Upper lobe of left lung (tissue), 4 donors: ENCODE measurements around the gene PRCP.

Experiments
- CTCF ChIP-seq, 6 experiments: fragments of 450-650 bp in 4 of 6; fragments of 200-600 bp in 2 of 6; sonication (generic) in 2 of 6; IDR thresholded peaks; one replicate each; pipeline ENCODE4 v1.5.1; 2016 to 2019; ENCODE audit warnings: antibody characterized with exemption in 6 of 6
- POLR2AphosphoS5 ChIP-seq, 2 donors: sonication (generic); formaldehyde crosslinking; IDR thresholded peaks; one replicate each; pipeline ENCODE4 v1.5.1; 2017; ENCODE audit warnings: antibody characterized with exemption in 2 of 2

GRCh38 chr11:82872377-82873150 is 27.7 kb downstream of the PRCP start:
- no peak for TF ChIP-seq POLR2AphosphoS5 (IDR thresholded peaks at IDR 0.05)
- TF ChIP-seq CTCF (IDR thresholded peaks at IDR 0.05): no peak
